HepG2 (cell line): ENCODE data around the gene CA10. TPM values are rescaled to one million over a fixed set of nuclear protein-coding genes. Genes with fewer than 3 reads are reported as not detected.

ENCODE experiments used
- ATAC-seq: fragments of 200-7000 bp; cut with Tn5 transposase; 3 replicates; pipeline ENCODE4 v1.9.1; 2020; ENCODE audit warnings: mild to moderate bottlenecking, moderate library complexity
- BruUV-seq: library from RNA; stranded (reverse); fragments of 400-500 nt; replicated peaks from 2 replicates; lab custom pipeline; 2021; lab: Mats Ljungman, UMichigan
- CTCF ChIA-PET: fragments of 300-600 bp; formaldehyde crosslinking; extraction: SDS; loops from one replicate; lab custom pipeline; 2021; ENCODE audit warnings: low total read pairs, inconsistent platforms, low intra/inter-chr PET ratio; lab: Yijun Ruan, JAX
- POLR2A ChIA-PET: fragments of 350-600 bp; sonication (Branson Sonifier 250); formaldehyde crosslinking; loops from one replicate; lab custom pipeline; 2020; ENCODE audit warnings: antibody characterized with exemption, inconsistent platforms; lab: Yijun Ruan, JAX
- DNase-seq: peaks from one replicate; pipeline ENCODE4 v3.0.0-alpha.2; 2015; ENCODE audit warnings: low spot score
- FAIRE-seq: peaks from 3 replicates; lab custom pipeline; 2011; peaks lifted over from hg19 to GRCh38; lab: Jason Lieb, UNC
- H2AFZ ChIP-seq: one replicate; pipeline ENCODE4 v1.6.1; 2011; ENCODE audit warnings: low read length, inconsistent platforms
- H3K27ac ChIP-seq: fragments of 300-600 bp; 3 replicates; pipeline ENCODE4 v1.8.0; 2011; ENCODE audit warnings: mixed run types, mild to moderate bottlenecking, mixed read lengths, low read length, inconsistent platforms; ENCODE audit not compliant: insufficient read depth; ENCODE audit errors: extremely low read length
- H3K27me3 ChIP-seq, 2 experiments: fragments of 200-600 bp in 1 of 2; 2 replicates in 1 of 2; 3 replicates in 1 of 2; pipeline versions ENCODE4 v1.6.0 to v1.8.0; 2011; ENCODE audit warnings: low read length in 2 of 2, mild to moderate bottlenecking in 2 of 2, moderate library complexity in 2 of 2, inconsistent platforms in 1 of 2; ENCODE audit not compliant: insufficient read depth in 2 of 2, control insufficient read depth in 1 of 2
- H3K36me3 ChIP-seq, 2 experiments: fragments of 200-600 bp in 1 of 2; replicated peaks in 1 of 2; 2 replicates in 1 of 2; 3 replicates in 1 of 2; pipeline versions ENCODE4 v1.5.1 to v1.8.0; 2011; ENCODE audit warnings: low read length in 2 of 2, inconsistent platforms in 1 of 2; ENCODE audit not compliant: insufficient read depth in 2 of 2, control insufficient read depth in 1 of 2
- H3K4me1 ChIP-seq: 2 replicates; pipeline ENCODE4 v1.5.1; 2012; ENCODE audit warnings: low read length, inconsistent platforms; ENCODE audit not compliant: insufficient read depth
- H3K4me2 ChIP-seq: 2 replicates; pipeline ENCODE4 v1.6.0; 2011; ENCODE audit warnings: low read depth, low read length, inconsistent platforms
- H3K4me3 ChIP-seq, 3 experiments: fragments of 200-600 bp in 1 of 3; sonication (generic), shearing (Covaris generic) in 1 of 3; replicated peaks in 1 of 3; 2 replicates each; pipeline ENCODE4 v1.5.1; 2011 to 2016; ENCODE audit warnings: low read length in 3 of 3, inconsistent platforms in 2 of 3, low read depth in 2 of 3, mild to moderate bottlenecking in 2 of 3, control low read depth in 1 of 3, mixed read lengths in 1 of 3; ENCODE audit not compliant: insufficient read depth in 1 of 3
- H3K79me2 ChIP-seq: one replicate; pipeline ENCODE4 v1.6.1; 2011; ENCODE audit warnings: low read length, inconsistent platforms; ENCODE audit not compliant: insufficient read depth
- H3K9ac ChIP-seq: 2 replicates; pipeline ENCODE4 v1.6.0; 2011; ENCODE audit warnings: mild to moderate bottlenecking, low read depth, low read length, inconsistent platforms; ENCODE audit not compliant: insufficient read depth
- H3K9me3 ChIP-seq: 2 replicates; pipeline ENCODE4 v1.5.1; 2012; ENCODE audit warnings: mild to moderate bottlenecking, low read length
- H4K20me1 ChIP-seq: 2 replicates; pipeline ENCODE4 v1.6.0; 2011; ENCODE audit warnings: inconsistent platforms, mild to moderate bottlenecking, low read length, moderate library complexity; ENCODE audit not compliant: insufficient read depth
- ARNT2 ChIP-seq: sonication (generic); formaldehyde crosslinking; IDR thresholded peaks from 2 replicates; pipeline ENCODE4 v1.8.0; 2022; ENCODE audit warnings: mild to moderate bottlenecking, low read depth, missing genetic modification reagents, moderate library complexity
- ASH2L ChIP-seq: fragments of 300-600, 200-600 bp; sonication (generic); IDR thresholded peaks from 2 replicates; pipeline ENCODE4 v1.7.0; 2017; ENCODE audit warnings: low read depth, mild to moderate bottlenecking, moderate library complexity, mixed read lengths, low read length; ENCODE audit not compliant: insufficient read length
- XRCC5 ChIP-seq: fragments of 200-400 bp; formaldehyde crosslinking; optimal IDR thresholded peaks from 2 replicates; pipeline ENCODE3; 2017; ENCODE audit warnings: mild to moderate bottlenecking, low read length
- ZC3H13 ChIP-seq: sonication (generic); formaldehyde crosslinking; IDR thresholded peaks from 2 replicates; pipeline ENCODE4 v1.8.1; 2023; ENCODE audit warnings: mild to moderate bottlenecking, missing genetic modification reagents, moderate library complexity
- ZNF496 ChIP-seq: sonication (generic); formaldehyde crosslinking; IDR thresholded peaks from 2 replicates; pipeline ENCODE4 v1.8.1; 2023; ENCODE audit warnings: mild to moderate bottlenecking, moderate library complexity, missing genetic modification reagents; ENCODE audit not compliant: insufficient replicate concordance
- ZNF572 ChIP-seq: sonication (generic); formaldehyde crosslinking; IDR thresholded peaks from 2 replicates; pipeline ENCODE4 v1.5.1; 2020; ENCODE audit warnings: mild to moderate bottlenecking, missing genetic modification reagents
- WGBS: methylation state at CpG from one replicate; pipeline ENCODE4 v1.1.6; 2017; ENCODE audit warnings: low lambda C conversion rate; 5-methylcytosine and 5-hydroxymethylcytosine counted together
- in situ Hi-C: cut with HindIII; loops from 2 replicates; pipeline ENCODE4 v1.10.0; 2017; ENCODE audit warnings: low pct_unique_long_range_greater_than_20kb; ENCODE audit not compliant: extremely low pct_ligation_motif_present
- intact Hi-C: fragments of 100-400 bp; cut with micrococcal nuclease; formaldehyde crosslinking; loops from one replicate; pipeline ENCODE4 v1.10.0; 2022; ENCODE audit not compliant: unreplicated experiment
- polyA plus RNA-seq, 8 experiments: library from polyadenylated mRNA; depleted of rRNA in 3 of 8; stranded (reverse) in 7 of 8; unstranded in 1 of 8; fragments of >200 nt; fragmentation: Illumina TruSeq in 4 of 8; extraction: Trizol in 4 of 8; gene quantifications; 2 replicates each; pipeline versions ENCODE4 v1.2.1 to v1.2.3, GENCODE V29; 2011 to 2016; ENCODE audit warnings: low read depth in 4 of 8, missing spikeins in 1 of 8, mixed read lengths in 1 of 8; ENCODE audit not compliant: insufficient read depth in 1 of 8
- total RNA-seq, 5 experiments: library from RNA; depleted of rRNA; stranded (reverse); fragments of >200 nt; fragmentation: Illumina TruSeq; extraction: Trizol; gene quantifications; 2 replicates each; pipeline ENCODE4 v1.2.3, GENCODE V29; 2016; ENCODE audit warnings: low read depth in 1 of 5
- TF ChIP-seq, protein P1 (sequence below): sonication (generic); formaldehyde crosslinking; conservative IDR thresholded peaks from 2 replicates; pipeline ENCODE4 v1.4.0; 2020; ENCODE audit warnings: missing genetic modification reagents
- TF ChIP-seq, protein P2 (sequence below): sonication (generic); formaldehyde crosslinking; IDR thresholded peaks from 2 replicates; pipeline ENCODE4 v1.5.0; 2020; ENCODE audit warnings: missing genetic modification reagents
- TF ChIP-seq, protein P3 (sequence below), 2 experiments: fragments of 450-650 bp in 1 of 2; sonication (generic) in 1 of 2; formaldehyde crosslinking in 1 of 2; IDR thresholded peaks; 2 replicates each; pipeline versions ENCODE4 v1.6.1 to v1.8.0; 2016 to 2022; ENCODE audit warnings: antibody characterized with exemption in 1 of 2, mild to moderate bottlenecking in 1 of 2, missing genetic modification reagents in 1 of 2

Gene CA10
- total and polyA plus RNA-seq, 2 of the 13 experiments (the other 11 are each of a cell fraction or from before 2014, with no cell fraction given) = not detected

DNA sequence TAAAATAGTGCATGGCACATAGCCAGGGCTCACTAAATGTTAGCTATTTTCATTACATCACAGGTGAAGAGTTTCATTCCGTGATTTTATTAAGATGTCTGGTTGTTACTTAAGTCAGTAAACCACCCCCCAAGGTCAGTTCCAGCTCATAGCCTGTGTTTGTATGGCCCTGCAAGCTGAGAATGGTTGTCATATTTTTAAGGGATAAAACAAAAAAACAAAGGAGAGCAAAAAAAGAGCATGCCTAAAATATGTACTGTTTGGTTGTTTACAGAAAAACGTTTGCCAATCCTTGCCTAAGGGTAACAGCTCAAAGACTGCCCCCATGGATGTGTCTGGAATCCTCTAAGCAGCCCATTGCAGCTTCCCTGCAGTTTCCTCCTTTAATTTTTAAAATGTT lies 329.6 kb downstream of the CA10 start:
- ATAC-seq = no peak
- no peaks in the 10 kb centered on the region for H4K20me1 ChIP-seq
- no TSS peak for BruUV-seq
- no peak overlapping the region for H3K4me2 ChIP-seq
- intact Hi-C loops = no loop called here
- ChIA-PET POLR2A (no interaction called here), CTCF (no interaction called here)
- WGBS = 2% methylated on average over 2 of the region's 2 CpGs
- no peak overlapping the region for H3K4me3 ChIP-seq
- no peak overlapping the region for H2AFZ ChIP-seq
- H3K9ac ChIP-seq = no peak overlapping the region
- no peak for TF ChIP-seq ZNF496 (CRISPR knock-in tag)
- TF ChIP-seq ASH2L = no peak
- TF ChIP-seq ARNT2 (CRISPR knock-in tag) = no peak
- no peak for TF ChIP-seq ZNF572 (CRISPR knock-in tag)
- TF ChIP-seq, protein P1, sequence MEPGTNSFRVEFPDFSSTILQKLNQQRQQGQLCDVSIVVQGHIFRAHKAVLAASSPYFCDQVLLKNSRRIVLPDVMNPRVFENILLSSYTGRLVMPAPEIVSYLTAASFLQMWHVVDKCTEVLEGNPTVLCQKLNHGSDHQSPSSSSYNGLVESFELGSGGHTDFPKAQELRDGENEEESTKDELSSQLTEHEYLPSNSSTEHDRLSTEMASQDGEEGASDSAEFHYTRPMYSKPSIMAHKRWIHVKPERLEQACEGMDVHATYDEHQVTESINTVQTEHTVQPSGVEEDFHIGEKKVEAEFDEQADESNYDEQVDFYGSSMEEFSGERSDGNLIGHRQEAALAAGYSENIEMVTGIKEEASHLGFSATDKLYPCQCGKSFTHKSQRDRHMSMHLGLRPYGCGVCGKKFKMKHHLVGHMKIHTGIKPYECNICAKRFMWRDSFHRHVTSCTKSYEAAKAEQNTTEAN = no peak
- no peak for TF ChIP-seq XRCC5
- TF ChIP-seq, protein P2, sequence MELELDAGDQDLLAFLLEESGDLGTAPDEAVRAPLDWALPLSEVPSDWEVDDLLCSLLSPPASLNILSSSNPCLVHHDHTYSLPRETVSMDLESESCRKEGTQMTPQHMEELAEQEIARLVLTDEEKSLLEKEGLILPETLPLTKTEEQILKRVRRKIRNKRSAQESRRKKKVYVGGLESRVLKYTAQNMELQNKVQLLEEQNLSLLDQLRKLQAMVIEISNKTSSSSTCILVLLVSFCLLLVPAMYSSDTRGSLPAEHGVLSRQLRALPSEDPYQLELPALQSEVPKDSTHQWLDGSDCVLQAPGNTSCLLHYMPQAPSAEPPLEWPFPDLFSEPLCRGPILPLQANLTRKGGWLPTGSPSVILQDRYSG (CRISPR knock-in tag) = no peak
- TF ChIP-seq, protein P3, sequence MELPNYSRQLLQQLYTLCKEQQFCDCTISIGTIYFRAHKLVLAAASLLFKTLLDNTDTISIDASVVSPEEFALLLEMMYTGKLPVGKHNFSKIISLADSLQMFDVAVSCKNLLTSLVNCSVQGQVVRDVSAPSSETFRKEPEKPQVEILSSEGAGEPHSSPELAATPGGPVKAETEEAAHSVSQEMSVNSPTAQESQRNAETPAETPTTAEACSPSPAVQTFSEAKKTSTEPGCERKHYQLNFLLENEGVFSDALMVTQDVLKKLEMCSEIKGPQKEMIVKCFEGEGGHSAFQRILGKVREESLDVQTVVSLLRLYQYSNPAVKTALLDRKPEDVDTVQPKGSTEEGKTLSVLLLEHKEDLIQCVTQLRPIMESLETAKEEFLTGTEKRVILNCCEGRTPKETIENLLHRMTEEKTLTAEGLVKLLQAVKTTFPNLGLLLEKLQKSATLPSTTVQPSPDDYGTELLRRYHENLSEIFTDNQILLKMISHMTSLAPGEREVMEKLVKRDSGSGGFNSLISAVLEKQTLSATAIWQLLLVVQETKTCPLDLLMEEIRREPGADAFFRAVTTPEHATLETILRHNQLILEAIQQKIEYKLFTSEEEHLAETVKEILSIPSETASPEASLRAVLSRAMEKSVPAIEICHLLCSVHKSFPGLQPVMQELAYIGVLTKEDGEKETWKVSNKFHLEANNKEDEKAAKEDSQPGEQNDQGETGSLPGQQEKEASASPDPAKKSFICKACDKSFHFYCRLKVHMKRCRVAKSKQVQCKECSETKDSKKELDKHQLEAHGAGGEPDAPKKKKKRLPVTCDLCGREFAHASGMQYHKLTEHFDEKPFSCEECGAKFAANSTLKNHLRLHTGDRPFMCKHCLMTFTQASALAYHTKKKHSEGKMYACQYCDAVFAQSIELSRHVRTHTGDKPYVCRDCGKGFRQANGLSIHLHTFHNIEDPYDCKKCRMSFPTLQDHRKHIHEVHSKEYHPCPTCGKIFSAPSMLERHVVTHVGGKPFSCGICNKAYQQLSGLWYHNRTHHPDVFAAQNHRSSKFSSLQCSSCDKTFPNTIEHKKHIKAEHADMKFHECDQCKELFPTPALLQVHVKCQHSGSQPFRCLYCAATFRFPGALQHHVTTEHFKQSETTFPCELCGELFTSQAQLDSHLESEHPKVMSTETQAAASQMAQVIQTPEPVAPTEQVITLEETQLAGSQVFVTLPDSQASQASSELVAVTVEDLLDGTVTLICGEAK (IDR thresholded peaks at IDR 0.05) = no peak
- TF ChIP-seq, protein P3 (CRISPR knock-in tag; IDR thresholded peaks at IDR 0.05) = no peak
- TF ChIP-seq ZC3H13 (CRISPR knock-in tag) = no peak
- H3K4me1 ChIP-seq = no peaks in the 10 kb centered on the region
- H3K9me3 ChIP-seq = no peaks in the 10 kb centered on the region
- in situ Hi-C loops = no loop called here
- no peak overlapping the region for H3K27ac ChIP-seq
- DNase-seq = no peak
- no peaks in the 10 kb centered on the region for H3K27me3 ChIP-seq
- H3K79me2 ChIP-seq = no peaks in the 10 kb centered on the region
- no peaks in the 10 kb centered on the region for H3K36me3 ChIP-seq
- FAIRE-seq = no peak
